ENCODE results near the gene F8.

Gene F8

DNA sequence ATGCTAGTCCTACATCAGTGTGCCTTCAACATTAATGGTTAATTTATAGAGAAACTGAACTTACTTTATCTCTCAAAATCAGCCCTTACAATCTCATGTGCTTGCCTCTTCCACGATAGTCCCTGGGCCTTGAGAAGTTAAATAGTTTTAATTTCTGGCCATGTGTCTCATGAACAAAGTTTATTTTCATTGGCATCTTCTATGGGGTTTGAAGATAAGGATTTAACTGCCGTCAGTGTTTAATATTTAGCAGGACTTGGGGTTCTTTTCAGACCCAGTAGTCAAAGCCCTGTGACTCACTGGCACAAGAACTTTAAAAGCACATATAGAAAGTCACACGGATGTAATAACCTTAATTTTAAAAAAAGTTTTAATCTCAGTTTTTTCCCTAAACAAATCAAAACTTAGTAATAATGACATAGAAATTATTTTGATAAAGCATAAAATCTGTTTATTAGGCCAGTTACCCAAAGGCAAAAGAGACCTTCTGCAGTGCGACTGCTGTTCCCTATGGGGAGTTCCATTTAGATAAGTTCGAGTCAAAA lies 207.2 kb downstream of the F8 start:
- TF ChIP-seq, protein P1, sequence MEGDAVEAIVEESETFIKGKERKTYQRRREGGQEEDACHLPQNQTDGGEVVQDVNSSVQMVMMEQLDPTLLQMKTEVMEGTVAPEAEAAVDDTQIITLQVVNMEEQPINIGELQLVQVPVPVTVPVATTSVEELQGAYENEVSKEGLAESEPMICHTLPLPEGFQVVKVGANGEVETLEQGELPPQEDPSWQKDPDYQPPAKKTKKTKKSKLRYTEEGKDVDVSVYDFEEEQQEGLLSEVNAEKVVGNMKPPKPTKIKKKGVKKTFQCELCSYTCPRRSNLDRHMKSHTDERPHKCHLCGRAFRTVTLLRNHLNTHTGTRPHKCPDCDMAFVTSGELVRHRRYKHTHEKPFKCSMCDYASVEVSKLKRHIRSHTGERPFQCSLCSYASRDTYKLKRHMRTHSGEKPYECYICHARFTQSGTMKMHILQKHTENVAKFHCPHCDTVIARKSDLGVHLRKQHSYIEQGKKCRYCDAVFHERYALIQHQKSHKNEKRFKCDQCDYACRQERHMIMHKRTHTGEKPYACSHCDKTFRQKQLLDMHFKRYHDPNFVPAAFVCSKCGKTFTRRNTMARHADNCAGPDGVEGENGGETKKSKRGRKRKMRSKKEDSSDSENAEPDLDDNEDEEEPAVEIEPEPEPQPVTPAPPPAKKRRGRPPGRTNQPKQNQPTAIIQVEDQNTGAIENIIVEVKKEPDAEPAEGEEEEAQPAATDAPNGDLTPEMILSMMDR (IDR thresholded peaks at IDR 0.05; ENCODE audit: low read depth, low read length): no peak
- H3K36me3 ChIP-seq: no peaks in the 10 kb centered on the region
- no peak overlapping the region for H3K4me3 ChIP-seq (ENCODE audit: low read depth, low read length)
- DNase-seq: no peak
- H3K27me3 ChIP-seq: no peaks in the 10 kb centered on the region
- H3K9me3 ChIP-seq: no peaks in the 10 kb centered on the region
- 0 out of 2 replicates have a peak, but pooled peaks cover 4% of the 10 kb centered on the region for H3K4me1 ChIP-seq

DNA sequence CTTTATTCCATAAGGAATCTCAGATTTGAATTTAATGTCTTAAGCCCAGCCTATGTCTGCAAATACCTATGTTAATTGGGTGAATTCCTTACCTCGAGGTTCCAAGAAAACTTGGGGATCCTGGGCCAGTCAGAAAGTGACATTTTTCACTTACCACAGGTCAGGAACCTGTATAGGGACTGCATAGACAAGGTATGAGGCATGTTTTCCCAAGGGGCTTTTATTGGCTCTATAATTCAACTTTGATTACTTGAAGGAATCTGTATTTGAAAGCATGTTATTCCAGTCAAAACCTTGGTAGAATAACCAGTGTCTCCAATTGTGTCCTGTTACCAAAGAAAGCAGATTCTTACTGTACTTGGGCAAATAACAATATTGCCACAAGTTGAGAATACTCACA lies 208.7 kb downstream of the F8 start:
- TF ChIP-seq, protein P1 (IDR thresholded peaks at IDR 0.05; ENCODE audit: low read depth, low read length): no peak
- DNase-seq: no peak
- Histone ChIP-seq H3K4me3 (ENCODE audit: low read depth, low read length) (no peak overlapping the region), H3K27me3 (no peaks in the 10 kb centered on the region), H3K9me3 (no peaks in the 10 kb centered on the region), H3K36me3 (no peaks in the 10 kb centered on the region), H3K4me1 (no peaks in the 10 kb centered on the region)

- DNase-seq: no peak
- TF ChIP-seq, protein P1 (IDR thresholded peaks at IDR 0.05; ENCODE audit: low read depth, low read length): no peak
- Histone ChIP-seq H3K36me3 (no peaks in the 10 kb centered on the region), H3K4me1 (no peaks in the 10 kb centered on the region), H3K9me3 (no peaks in the 10 kb centered on the region), H3K27me3 (no peaks in the 10 kb centered on the region), H3K4me3 (ENCODE audit: low read depth, low read length) (no peak overlapping the region)
These were observed 210.0 kb downstream of the F8 start for GRCh38 chrX:154812341-154813101.

- Histone ChIP-seq H3K36me3 (no peaks in the 10 kb centered on the region), H3K4me1 (no peaks in the 10 kb centered on the region), H3K9me3 (no peaks in the 10 kb centered on the region), H3K4me3 (ENCODE audit: low read depth, low read length) (no peak overlapping the region), H3K27me3 (no peaks in the 10 kb centered on the region)
- no peak for DNase-seq
- TF ChIP-seq, protein P1 (IDR thresholded peaks at IDR 0.05; ENCODE audit: low read depth, low read length): no peak
These were observed 212.4 kb downstream of the F8 start for GRCh38 chrX:154809939-154810665.

- no peak for DNase-seq
- no peak overlapping the region for H3K4me3 ChIP-seq (ENCODE audit: low read depth, low read length)
- H3K36me3 ChIP-seq: no peaks in the 10 kb centered on the region
- H3K9me3 ChIP-seq: no peaks in the 10 kb centered on the region
- H3K27me3 ChIP-seq: no peaks in the 10 kb centered on the region
- H3K4me1 ChIP-seq: no peaks in the 10 kb centered on the region
- TF ChIP-seq, protein P1 (IDR thresholded peaks at IDR 0.05; ENCODE audit: low read depth, low read length): no peak
These were observed 215.6 kb downstream of the F8 start for GRCh38 chrX:154806837-154807501.

Data from BE2C (cell line).